NCI-H128 (cell line): ENCODE measurements around the gene TSC2.
"Not testable (repeated sequence)": the region's sequence is repeated elsewhere in the genome, so short reads cannot be mapped to it uniquely, and the experiment has no call there.

ENCODE experiments used
- DNase-seq: peaks from one replicate; lab custom pipeline; 2025; ENCODE audit not compliant: unreplicated experiment; lab: John Stamatoyannopoulos, UW

TSC2 gene

DNA sequence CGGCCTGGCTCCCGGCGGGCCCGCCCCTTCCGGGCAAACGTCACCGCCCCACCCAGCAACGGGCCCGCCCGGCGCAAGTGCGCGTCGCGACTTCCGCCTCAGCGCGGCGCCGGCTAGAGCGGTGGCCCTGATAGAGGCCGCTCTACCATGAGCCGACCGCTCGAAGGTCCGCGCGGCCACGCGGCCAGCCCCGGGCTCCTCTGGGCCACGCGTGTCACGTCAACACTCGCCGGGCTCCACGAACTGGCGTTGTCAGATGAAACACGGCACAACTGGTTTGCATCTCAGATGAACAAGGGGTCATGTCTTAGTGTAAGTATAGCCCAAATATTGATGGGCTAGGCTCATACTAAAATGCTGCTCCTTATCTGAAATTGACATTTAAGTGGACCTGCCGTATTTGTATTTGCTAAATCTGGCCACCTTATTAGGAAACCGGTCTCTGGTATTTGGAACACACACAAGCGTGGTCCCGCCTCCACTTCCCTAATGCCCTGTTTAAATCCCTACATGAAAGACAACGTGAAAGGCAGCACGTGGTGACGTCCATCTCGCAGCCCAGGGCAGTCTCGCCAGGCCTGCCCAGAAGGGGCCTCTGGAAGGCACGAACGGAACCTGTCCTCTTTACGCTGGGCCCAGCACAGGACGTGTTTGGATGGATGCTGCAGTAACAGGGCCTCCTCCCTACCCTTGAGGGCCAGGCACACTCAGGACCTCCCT lies 37.8 kb upstream of the TSC2 start, which contains the start of gene ZNF598:
Gene ZNF598, minus strand, starts transcription at position 31 of the 720 bp plus-strand sequence.
- no peak for DNase-seq

- DNase-seq = not testable (repeated sequence)
These were observed 36.1 kb upstream of the TSC2 start for GRCh38 chr16:2011726-2012125.

DNA sequence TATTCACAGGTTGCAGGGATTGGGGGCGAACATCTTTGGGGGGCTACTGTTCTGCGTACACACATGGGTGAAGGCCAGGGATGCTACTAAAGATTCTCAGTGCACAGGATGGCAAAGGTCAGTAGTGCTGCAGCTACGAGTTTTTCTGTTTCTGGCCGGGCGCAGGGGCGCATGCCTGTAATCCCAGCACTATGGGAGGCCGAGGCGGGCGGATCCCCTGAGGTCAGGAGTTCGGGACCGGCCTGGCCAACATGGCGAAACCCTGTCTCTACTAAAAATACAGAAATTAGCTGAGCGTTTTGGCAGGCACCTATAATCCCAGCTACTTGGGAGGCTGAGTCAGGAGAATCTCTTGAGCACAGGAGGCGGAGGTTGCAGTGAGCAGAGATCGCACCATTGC lies 34.3 kb upstream of the TSC2 start:
- DNase-seq = no peak

DNA sequence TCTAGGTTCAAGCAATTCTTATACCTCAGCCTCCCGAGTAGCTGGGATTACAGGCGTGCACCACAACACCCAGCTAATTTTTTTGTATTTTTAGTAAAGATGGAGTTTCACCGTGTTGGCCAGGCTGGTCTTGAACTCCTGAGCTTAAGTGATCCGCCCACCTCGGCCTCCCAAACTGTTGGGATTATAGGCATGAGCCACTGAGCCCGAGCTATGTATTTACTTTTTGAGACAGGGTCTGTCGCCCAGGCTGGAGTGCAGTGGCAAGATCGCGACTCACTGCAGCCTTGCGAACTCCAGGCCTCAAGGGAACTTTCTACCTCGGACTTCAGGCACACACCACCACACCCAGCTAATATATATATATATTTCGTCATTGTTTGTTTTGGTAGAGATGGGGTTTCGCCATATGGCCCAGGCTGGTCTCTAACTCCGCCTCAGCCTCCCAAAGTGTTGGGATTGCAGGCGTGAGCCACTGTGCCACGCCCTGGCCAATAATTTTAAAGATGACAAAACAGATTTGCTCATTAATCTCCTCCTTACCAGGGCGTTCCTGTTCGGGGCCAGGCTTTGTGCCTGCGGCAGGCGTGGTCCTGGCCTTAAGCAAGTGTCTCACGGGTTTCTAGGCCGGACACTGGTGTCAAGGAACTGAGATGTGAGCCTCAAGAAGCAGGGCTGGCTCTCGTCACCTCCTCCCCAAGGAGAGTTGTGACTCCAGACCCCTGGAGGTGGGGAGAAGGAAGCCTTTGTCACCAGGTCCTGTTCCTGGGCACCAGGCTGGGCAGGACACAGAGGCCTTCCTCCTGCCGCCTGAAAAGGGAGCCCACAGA lies 32.5 kb upstream of the TSC2 start:
- DNase-seq = no peak

DNA sequence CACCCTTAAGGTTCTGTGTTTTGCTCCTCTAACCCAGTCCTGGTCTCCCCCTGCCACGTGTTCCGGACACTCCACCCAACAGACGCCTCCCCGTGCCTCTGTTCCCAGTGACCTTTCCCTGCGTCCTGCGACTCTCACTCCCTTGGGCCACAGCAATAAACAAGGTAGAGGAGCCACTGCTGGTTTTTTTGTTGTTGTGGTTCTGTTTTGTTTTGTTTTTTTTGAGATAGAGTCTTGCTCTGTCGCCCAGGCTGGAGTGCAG lies 31.9 kb upstream of the TSC2 start:
- no peak for DNase-seq

DNA sequence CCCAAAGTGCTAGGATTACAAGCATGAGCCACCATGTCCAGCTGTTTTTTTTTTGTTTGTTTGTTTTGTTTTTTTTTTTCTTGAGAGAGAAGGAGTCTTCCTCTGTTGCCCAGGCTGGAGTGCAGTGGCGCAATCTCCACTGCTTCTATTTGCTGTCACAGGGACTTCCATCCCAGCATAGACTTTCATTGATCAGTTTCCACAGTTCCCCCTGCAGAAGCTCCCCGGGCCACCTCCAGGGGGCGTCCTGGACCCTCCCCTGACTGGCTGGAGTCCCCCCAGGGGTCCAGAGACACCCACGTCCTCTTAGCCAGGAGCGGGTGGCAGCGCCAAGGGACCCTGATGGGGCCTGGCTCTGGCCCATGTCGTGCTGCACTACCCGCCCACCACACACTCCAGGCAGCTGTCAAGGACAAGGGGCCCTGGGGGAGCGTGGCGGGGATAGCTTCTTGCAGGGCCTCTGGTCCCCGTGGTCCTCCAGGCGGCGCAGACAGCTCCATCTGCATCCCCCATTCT lies 31.3 kb upstream of the TSC2 start:
- no peak for DNase-seq

GRCh38 chr16:2019518-2019920 lies 28.3 kb upstream of the TSC2 start, which contains the start of gene NPW:
NPW (plus strand) TSS chr16:2019785.
- no peak for DNase-seq

DNA sequence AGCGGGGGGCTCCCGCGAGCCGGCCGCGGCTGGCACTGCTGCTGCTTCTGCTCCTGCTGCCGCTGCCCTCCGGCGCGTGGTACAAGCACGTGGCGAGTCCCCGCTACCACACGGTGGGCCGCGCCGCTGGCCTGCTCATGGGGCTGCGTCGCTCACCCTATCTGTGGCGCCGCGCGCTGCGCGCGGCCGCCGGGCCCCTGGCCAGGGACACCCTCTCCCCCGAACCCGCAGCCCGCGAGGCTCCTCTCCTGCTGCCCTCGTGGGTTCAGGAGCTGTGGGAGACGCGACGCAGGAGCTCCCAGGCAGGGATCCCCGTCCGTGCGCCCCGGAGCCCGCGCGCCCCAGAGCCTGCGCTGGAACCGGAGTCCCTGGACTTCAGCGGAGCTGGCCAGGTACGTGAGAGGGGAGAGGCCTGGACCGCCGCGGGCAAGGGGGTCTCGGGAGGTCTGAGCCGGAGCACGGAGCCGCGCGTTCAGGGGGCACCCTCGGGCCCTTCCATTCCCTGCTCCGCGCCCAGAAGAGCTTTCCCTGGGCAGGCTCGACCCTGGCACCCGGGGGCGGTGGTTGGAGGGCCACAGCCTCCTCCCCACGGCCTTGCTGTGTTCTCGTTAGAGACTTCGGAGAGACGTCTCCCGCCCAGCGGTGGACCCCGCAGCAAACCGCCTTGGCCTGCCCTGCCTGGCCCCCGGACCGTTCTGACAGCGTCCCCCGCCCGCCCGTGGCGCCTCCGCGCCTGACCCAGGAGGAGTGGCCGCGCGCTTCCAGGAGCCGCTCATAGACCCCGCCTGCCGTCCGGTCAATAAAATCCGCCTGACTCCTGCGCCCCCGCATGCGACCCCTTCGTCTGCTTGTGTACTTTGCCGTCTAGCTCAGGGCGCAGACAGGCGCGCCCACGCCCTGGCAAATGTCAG lies 27.6 kb upstream of the TSC2 start:
- DNase-seq = no peak

GRCh38 chr16:2022723-2023091 lies 25.1 kb upstream of the TSC2 start:
- DNase-seq = no peak

DNA sequence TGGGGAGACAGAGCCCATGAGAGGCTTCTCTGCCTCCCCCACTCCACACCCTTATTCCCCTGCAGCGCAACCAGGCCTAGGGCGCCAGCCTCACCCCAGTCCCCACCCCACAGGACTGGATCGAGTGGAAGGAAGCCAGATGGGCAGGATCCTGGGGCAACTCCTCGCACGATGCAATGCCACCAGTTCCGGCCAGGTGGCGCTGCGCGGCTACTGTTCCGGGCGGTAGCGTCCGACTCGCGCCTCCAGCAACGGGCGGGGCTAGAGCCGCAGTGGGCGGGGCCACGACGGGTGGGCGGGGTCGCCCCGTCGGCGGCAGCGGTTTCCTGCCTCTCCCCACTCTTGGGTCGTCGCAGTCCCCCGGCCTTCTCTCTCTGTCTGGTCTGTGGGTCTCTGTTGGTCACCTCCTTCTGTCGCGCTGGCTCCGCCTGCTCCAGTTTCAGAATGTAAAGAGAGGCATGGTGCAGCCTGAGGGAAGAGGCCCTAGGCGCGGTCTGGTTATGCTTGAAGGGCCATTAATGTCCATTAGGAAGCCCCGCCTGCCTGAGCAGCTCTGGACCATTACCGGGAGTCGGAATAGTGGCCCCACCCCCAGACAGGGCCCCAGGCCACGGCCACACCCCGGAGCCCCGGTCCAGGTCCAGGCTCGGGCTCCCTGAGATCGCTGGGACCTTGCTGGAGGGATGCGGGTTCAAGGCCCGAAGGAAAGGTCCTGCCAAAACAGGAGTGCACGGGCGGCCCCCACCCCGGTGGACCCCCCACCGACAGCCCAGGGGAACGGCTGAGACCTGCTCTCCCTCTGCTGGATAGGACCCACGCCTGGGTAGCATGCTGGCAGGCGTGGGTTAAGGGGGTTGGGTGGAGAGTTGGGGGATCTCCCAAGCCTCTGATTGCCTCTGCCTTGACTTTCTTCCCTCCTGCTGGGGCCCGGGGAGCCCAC lies 24.4 kb upstream of the TSC2 start:
- DNase-seq = peak; percentile 33

GRCh38 chr16:2024032-2024420 lies 23.8 kb upstream of the TSC2 start:
- DNase-seq = no peak

- DNase-seq = no peak
These were observed 22.5 kb upstream of the TSC2 start for GRCh38 chr16:2025251-2025650.

- DNase-seq = no peak
These were observed 21.8 kb upstream of the TSC2 start for GRCh38 chr16:2025878-2026460.

GRCh38 chr16:2026461-2027023 lies 21.2 kb upstream of the TSC2 start, which contains the start of gene NHERF2:
NHERF2 (plus strand) TSS chr16:2026902; CDS start chr16:2027006, 104 bp downstream.
- no peak for DNase-seq

- no peak for DNase-seq
These were observed 20.5 kb upstream of the TSC2 start for GRCh38 chr16:2027024-2028010.

DNA sequence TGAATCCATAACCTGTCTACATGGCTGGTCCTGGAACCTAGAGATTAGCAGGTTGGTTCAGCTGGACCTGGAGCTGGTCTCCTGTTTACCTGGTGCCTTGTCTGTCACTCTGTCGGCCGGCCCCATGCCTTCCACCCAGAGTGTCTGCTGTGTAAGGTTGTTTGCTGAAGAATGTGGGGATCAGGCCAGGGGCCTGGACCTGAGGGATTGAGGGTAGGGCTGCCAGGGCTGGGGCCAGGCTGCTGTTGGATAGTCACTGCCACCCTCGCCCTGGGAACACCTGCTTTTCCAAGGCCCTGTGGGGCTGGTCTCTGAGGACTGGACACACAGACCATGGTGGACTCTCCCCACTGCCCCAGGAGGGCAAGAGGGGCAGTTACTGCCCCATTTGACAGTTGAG lies 19.6 kb upstream of the TSC2 start:
- DNase-seq = no peak

GRCh38 chr16:2028620-2029220 lies 19.1 kb upstream of the TSC2 start:
- DNase-seq = no peak

DNA sequence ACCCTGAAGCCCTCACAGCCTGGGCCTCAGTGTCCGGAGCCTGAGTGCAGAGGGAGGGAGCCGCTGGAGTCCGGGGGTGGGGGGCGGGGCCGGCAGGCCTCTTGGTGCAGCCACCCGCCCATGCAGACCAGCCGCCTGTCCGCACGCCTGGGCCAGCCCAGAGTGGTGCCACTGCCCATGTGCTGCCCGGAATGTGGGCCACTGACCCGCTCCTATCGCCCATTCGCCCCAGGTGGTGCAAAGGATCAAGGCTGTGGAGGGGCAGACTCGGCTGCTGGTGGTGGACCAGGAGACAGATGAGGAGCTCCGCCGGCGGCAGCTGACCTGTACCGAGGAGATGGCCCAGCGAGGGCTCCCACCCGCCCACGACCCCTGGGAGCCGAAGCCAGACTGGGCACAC lies 18.4 kb upstream of the TSC2 start:
- DNase-seq = no peak
